Upper lobe of right lung (tissue), 1 donor: ENCODE measurements around the gene ANKS3. TPM values are rescaled to one million over a fixed set of nuclear protein-coding genes. Genes with fewer than 3 reads are reported as not detected.
A peak's percentile ranks its signal among the peaks of the same experiment; 100 is the strongest.

Source experiments
- ATAC-seq: fragments of 200-7000 bp; cut with Tn5 transposase; one replicate; pipeline ENCODE4 v1.9.1; 2020; ENCODE audit warnings: mild to moderate bottlenecking, moderate library complexity
- DNase-seq: peaks from one replicate; pipeline ENCODE4 v3.0.0-alpha.2; 2020
- H3K27ac ChIP-seq: fragments of 200-600 bp; one replicate; pipeline ENCODE4 v1.8.0; 2022
- H3K27me3 ChIP-seq: fragments of 200-600 bp; one replicate; pipeline ENCODE4 v1.8.0; 2022; ENCODE audit warnings: mild to moderate bottlenecking
- H3K36me3 ChIP-seq: fragments of 200-600 bp; one replicate; pipeline ENCODE4 v1.8.0; 2022
- H3K4me1 ChIP-seq: fragments of 200-600 bp; one replicate; pipeline ENCODE4 v1.8.0; 2022
- H3K4me3 ChIP-seq: fragments of 200-600 bp; one replicate; pipeline ENCODE4 v1.8.0; 2022; ENCODE audit warnings: mild to moderate bottlenecking
- H3K9me3 ChIP-seq: fragments of 200-600 bp; one replicate; pipeline ENCODE4 v1.8.0; 2022
- CTCF ChIP-seq: fragments of 200-600 bp; IDR thresholded peaks from one replicate; pipeline ENCODE4 v1.8.0; 2022; ENCODE audit warnings: antibody characterized with exemption
- intact Hi-C: fragments of 100-400 bp; cut with DNase I; formaldehyde crosslinking; loops from one replicate; pipeline ENCODE4 v1.11.0; 2022
- total RNA-seq: library from RNA; stranded (reverse); fragmentation: NEBNext Ultra II Directional; extraction: Animal tissue kit (Norgen Biotek cat#: 25700); gene quantifications from one replicate; pipeline ENCODE4 v1.2.1, GENCODE V29; 2021
- donor health status: DM: no; HTN: yes; CAD: no; lungs with severe emphysema.

The ANKS3 gene
- total RNA-seq, 1 donor from 2014 or later: 20.6 TPM

- H3K9me3 ChIP-seq: no peaks in the 10 kb centered on the region
- H3K27me3 ChIP-seq: no peaks in the 10 kb centered on the region
- H3K27ac ChIP-seq: no peak overlapping the region
- H3K4me3 ChIP-seq: no peak overlapping the region
- ATAC-seq (no peak), DNase-seq (peak; percentile 62)
- intact Hi-C loops: no loop called here
- peaks cover 17% of the 10 kb centered on the region for H3K4me1 ChIP-seq
- no peak for TF ChIP-seq CTCF
- H3K36me3 ChIP-seq: peaks cover 28% of the 10 kb centered on the region
Observed at GRCh38 chr16:4690946-4691665, 43.0 kb downstream of the ANKS3 start.

GRCh38 chr16:4689864-4690704 is 44.0 kb downstream of the ANKS3 start:
- Histone ChIP-seq H3K4me1 (peaks cover 16% of the 10 kb centered on the region), H3K27me3 (no peaks in the 10 kb centered on the region), H3K27ac (no peak overlapping the region), H3K36me3 (peaks cover 35% of the 10 kb centered on the region), H3K4me3 (no peak overlapping the region), H3K9me3 (no peaks in the 10 kb centered on the region)
- peak; percentile 65 for DNase-seq
- no peak for TF ChIP-seq CTCF
- intact Hi-C loops: no loop called here
- no peak for ATAC-seq

- intact Hi-C loops: no loop called here
- no peaks in the 10 kb centered on the region for H3K27me3 ChIP-seq
- ATAC-seq: no peak
- H3K36me3 ChIP-seq: peaks cover 43% of the 10 kb centered on the region
- no peak overlapping the region for H3K27ac ChIP-seq
- no peaks in the 10 kb centered on the region for H3K9me3 ChIP-seq
- no peak overlapping the region for H3K4me3 ChIP-seq
- TF ChIP-seq CTCF: no peak
- peak; percentile 62 for DNase-seq
- peaks cover 9% of the 10 kb centered on the region for H3K4me1 ChIP-seq
Observed at GRCh38 chr16:4689091-4689671, 44.9 kb downstream of the ANKS3 start.

GRCh38 chr16:4688674-4689045 is 45.4 kb downstream of the ANKS3 start:
- Histone ChIP-seq H3K36me3 (peaks cover 48% of the 10 kb centered on the region), H3K9me3 (no peaks in the 10 kb centered on the region), H3K4me1 (peaks cover 9% of the 10 kb centered on the region), H3K27ac (no peak overlapping the region), H3K27me3 (no peaks in the 10 kb centered on the region), H3K4me3 (no peak overlapping the region)
- TF ChIP-seq CTCF: no peak
- ATAC-seq (no peak), DNase-seq (no peak)
- intact Hi-C loops: no loop called here

- Histone ChIP-seq H3K4me3 (no peak overlapping the region), H3K27ac (no peak overlapping the region), H3K36me3 (peaks cover 54% of the 10 kb centered on the region), H3K4me1 (peaks cover 9% of the 10 kb centered on the region), H3K9me3 (no peaks in the 10 kb centered on the region), H3K27me3 (no peaks in the 10 kb centered on the region)
- intact Hi-C loops: no loop called here
- DNase-seq: peak; percentile 65
- no peak for TF ChIP-seq CTCF
- ATAC-seq: no peak
Observed at GRCh38 chr16:4687946-4688673, 46.0 kb downstream of the ANKS3 start.
